ENCODE results near the gene QRFP. TPM values are rescaled to one million over a fixed set of nuclear protein-coding genes. Genes with fewer than 3 reads are reported as not detected.

Gene QRFP
- total RNA-seq, 1 experiment from 2014 or later = not detected

- DNase-seq (ENCODE audit: low read depth, low spot score) (no peak), ATAC-seq (no peak)
- peaks cover 31% of the 10 kb centered on the region; the same call in 1 of the 2 replicates for H3K79me2 ChIP-seq (ENCODE audit: insufficient read depth, low read length)
- H3K36me3 ChIP-seq (ENCODE audit: control insufficient read depth in 1 of 2, insufficient read depth in 2 of 2, low read length in 2 of 2) = peaks cover 4 to 9% of the 10 kb centered on the region in 2 experiments; a peak in 3 of 4 replicates
- H3K9ac ChIP-seq (ENCODE audit: low read length) = no peak overlapping the region
- CTCF ChIA-PET = interaction anchor here (0.6 to 4.1 kb wide), 8 partner anchors 73 to 166 kb away, joined by 3 to 88 read pairs (median 11); no protein-coding TSS in a partner anchor
- H3K4me2 ChIP-seq (ENCODE audit: low read length) = no peak overlapping the region
- H2AFZ ChIP-seq (ENCODE audit: low read depth, low read length, poor library complexity, severe bottlenecking) = no peak overlapping the region
- H4K20me1 ChIP-seq (ENCODE audit: insufficient read depth) = no peaks in the 10 kb centered on the region; the same call in 1 of the 2 replicates
- no peaks in the 10 kb centered on the region for H3K9me2 ChIP-seq (ENCODE audit: insufficient read depth)
- RAD21 ChIA-PET (ENCODE audit: low non-redundant PET in 1 of 2, low total read pairs in 2 of 2, uncharacterized antibody in 2 of 2, unreplicated experiment in 2 of 2) = interaction anchor here in 1 of 2 experiments (1.0 to 1.2 kb wide), 3 partner anchors 14 to 179 kb away, joined by 8 to 11 read pairs (median 8); no protein-coding TSS in a partner anchor
- BruUV-seq (replicated peaks) = no TSS peak
- intact Hi-C loops (cut with micrococcal nuclease) = loop anchor here (5.0 kb wide), 1 partner anchor 405 kb away; no protein-coding TSS in a partner anchor
- no peak overlapping the region for H3K4me3 ChIP-seq (replicated peaks in 1 of 2; ENCODE audit: low read depth in 1 of 2, low read length in 2 of 2)
- no peaks in the 10 kb centered on the region for H3K27me3 ChIP-seq (ENCODE audit: insufficient read depth, low read length)
- TF ChIP-seq CBX3 (IDR thresholded peaks at IDR 0.05; ENCODE audit: low read depth) (no peak), CEBPB (IDR thresholded peaks at IDR 0.05; ENCODE audit: low read depth) (no peak), ATF3 (IDR thresholded peaks at IDR 0.05) (no peak), FOSL1 (IDR thresholded peaks at IDR 0.05; ENCODE audit: low read depth) (no peak), EGR1 (IDR thresholded peaks at IDR 0.05; ENCODE audit: low read depth) (no peak), SP1 (IDR thresholded peaks at IDR 0.05; ENCODE audit: low read depth) (no peak), EZH2phosphoT487 (IDR thresholded peaks at IDR 0.05; ENCODE audit: borderline replicate concordance) (no peak), REST (IDR thresholded peaks at IDR 0.05; ENCODE audit: low read depth) (no peak), MAX (IDR thresholded peaks at IDR 0.05) (no peak), CTCF (IDR thresholded peaks at IDR 0.05 in 2 of 3, conservative IDR thresholded peaks at IDR 0.05 in 1 of 3; ENCODE audit: borderline replicate concordance in 1 of 3, insufficient read depth in 1 of 3, low read depth in 2 of 3, low read length in 2 of 3) (no peak), ZBTB33 (IDR thresholded peaks at IDR 0.05; ENCODE audit: extremely low read depth, insufficient replicate concordance, low read length) (no peak), RAD21 (IDR thresholded peaks at IDR 0.05; ENCODE audit: low read depth) (no peak), TCF7L2 (IDR thresholded peaks at IDR 0.05; ENCODE audit: borderline replicate concordance, extremely low read depth, insufficient read depth, insufficient read length) (no peak), ELF1 (IDR thresholded peaks at IDR 0.05; ENCODE audit: borderline replicate concordance, low read depth) (no peak), JUND (IDR thresholded peaks at IDR 0.05) (no peak), SIN3A (IDR thresholded peaks at IDR 0.05; ENCODE audit: low read depth) (no peak), ZFX (IDR thresholded peaks at IDR 0.05) (no peak), EZH2 (IDR thresholded peaks at IDR 0.05) (no peak)
- no peaks in the 10 kb centered on the region for H3K4me1 ChIP-seq (ENCODE audit: control insufficient read depth in 1 of 2, insufficient read depth in 2 of 2, low read length in 2 of 2)
- no peak overlapping the region for H3K27ac ChIP-seq (ENCODE audit: low read depth, low read length)
- POLR2A ChIA-PET = no interaction called here
- no peaks in the 10 kb centered on the region for H3K9me3 ChIP-seq (ENCODE audit: control insufficient read depth in 1 of 2, insufficient read depth in 1 of 2, low read depth in 1 of 2, low read length in 2 of 2)
Observed at GRCh38 chr9:130867556-130867955, 29.1 kb downstream of the QRFP start.
